Activated T-helper 1 cell treated with Interleukin-2 at 50 U/mL for 16 hours (primary cell): ENCODE data around the gene U2AF1L4.
A peak's percentile ranks its signal among the peaks of the same experiment; 100 is the strongest.
"Not testable (repeated sequence)": the region's sequence is repeated elsewhere in the genome, so short reads cannot be mapped to it uniquely, and the experiment has no call there.

Experiments used
- DNase-seq: peaks from one replicate; pipeline ENCODE4 v3.0.0-alpha.2; 2020; ENCODE audit warnings: low read depth

Gene U2AF1L4

DNA sequence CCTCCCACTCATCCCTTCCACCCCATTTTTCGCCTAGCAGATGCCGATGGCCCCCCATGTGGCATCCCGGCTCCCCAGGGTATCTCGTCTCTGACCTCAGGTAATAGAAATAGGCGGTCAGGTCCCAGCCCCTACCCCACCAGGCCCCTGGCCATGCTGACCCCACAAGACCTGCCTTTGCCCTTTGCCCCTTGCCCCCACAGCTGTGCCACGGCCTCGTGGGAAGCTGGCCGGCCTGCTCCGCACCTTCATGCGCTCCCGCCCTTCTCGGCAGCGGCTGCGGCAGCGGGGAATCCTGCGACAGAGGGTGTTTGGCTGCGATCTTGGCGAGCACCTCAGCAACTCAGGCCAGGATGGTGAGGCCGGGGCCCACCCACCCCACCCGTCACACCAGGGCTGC, 35.5 kb upstream of the U2AF1L4 start:
- DNase-seq = no peak

DNA sequence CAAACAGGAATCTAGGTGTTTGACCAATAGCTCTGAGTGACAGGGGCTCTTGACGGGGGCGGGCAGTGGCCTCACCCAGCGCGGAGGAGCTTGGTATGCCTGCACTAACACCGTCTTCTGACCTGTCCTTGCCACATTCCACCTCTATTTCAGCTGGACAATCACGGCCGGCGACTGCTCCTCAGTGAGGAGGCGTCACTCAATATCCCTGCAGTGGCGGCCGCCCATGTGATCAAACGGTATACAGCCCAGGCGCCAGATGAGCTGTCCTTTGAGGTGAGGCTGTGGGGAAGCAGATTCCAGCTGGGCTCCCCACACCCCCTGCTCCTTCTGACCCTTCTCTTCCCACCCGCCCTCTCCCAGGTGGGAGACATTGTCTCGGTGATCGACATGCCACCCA, 34.8 kb upstream of the U2AF1L4 start:
- DNase-seq = no peak

DNA sequence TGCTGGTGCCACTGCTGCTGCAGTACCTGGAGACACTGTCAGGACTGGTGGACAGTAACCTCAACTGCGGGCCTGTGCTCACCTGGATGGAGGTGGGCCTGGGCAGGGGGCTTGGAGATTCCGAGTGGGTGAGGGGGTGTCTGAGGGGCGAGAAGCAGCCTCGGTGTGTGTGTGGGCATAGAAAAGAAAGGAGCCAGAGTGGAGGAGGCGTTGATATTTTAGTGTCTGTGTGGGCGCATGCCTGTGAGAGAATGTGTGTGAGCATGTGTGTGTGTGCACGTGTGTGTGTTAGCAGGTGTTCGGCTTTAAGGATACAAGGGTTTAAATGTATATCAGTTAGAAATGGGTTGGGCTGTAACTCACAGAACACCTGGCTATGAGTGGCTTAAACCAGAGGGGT, 33.8 kb upstream of the U2AF1L4 start:
- no peak for DNase-seq

DNA sequence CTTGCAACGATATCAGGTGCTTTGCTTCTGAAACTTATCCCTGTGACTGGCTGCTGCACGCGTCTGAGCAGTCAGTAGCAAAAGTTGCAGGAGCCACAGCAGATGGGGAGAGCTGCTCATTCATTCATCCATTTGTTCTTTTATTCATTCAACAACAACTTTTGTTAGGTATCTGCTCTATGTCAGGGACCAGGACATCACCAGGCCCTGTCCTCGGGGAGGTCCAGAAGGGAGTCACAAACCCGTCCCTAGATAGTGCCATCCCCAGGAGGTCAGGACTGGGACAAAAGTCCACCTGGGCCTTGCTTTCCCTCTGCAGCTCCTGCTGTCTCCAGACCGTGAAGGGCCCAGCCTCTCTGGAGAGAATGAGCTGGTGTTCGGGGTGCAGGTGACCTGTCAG, 32.7 kb upstream of the U2AF1L4 start:
- DNase-seq = no peak

DNA sequence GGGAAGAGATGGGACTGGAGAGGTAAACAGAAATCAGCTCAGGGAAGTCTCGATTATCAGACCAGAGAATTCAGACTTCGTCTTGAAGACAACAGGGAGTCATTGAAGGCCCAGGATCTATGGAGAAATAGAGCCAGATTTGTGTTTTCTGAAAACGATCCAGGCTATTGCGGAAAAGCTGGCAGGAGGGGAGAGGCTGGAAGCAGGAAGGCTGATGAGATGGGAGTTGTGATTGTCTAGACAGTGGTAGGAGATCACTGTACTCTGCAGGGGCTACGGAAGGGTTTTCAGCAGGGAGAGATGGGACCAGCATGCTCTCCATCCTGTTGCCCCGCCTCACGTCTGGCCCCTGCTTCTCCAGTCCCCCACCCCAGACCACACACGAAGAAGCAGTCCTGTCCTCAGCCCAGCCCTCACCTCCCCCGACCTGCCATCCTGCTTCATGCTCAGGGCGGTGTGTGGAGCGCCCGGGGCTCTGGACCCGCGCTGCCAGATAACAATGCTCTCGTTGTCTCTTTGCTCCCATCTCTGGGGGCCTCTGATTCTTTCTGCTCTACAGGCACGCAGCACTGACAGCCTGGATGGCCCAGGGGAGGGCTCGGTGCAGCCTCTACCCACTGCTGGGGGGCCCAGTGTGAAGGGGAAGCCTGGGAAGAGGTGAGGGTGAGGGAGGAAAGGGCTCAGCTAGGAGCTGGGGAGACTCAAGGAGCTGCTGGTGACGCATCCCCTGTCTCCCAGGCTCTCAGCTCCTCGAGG, 32.0 kb upstream of the U2AF1L4 start:
- DNase-seq = no peak

DNA sequence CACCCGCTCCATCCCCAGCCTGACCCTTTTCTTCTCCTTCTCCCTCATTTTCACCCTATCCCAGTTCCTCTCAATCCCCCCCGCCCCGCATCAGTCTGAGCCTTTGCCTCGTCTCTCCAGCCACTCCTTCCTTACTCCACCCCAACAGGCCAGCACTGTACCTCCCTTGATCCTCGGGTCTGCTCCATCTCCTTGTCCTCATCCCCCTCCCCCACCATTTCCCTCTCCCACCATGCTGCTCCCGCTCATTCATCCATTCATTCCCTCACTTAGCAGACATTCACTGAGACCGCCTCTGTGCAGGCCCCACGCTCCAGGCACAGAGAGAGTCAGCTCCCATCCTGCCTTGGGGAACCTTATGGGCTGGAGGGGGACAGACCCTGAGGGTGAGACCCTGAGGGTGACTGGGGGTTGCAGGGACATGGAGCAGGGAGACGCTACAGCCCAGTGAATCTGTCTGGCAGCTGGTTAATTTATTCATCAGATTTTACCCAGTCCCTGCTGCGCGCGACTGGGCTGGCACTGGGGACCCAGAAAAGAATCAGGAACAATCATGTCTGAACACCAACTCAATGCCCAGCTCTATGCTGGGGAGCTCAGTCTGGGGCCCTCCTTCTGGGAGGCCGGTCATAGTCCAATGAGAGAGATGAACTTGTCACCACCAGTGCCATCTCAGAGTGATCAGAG, 31.0 kb upstream of the U2AF1L4 start:
- DNase-seq = no peak

DNA sequence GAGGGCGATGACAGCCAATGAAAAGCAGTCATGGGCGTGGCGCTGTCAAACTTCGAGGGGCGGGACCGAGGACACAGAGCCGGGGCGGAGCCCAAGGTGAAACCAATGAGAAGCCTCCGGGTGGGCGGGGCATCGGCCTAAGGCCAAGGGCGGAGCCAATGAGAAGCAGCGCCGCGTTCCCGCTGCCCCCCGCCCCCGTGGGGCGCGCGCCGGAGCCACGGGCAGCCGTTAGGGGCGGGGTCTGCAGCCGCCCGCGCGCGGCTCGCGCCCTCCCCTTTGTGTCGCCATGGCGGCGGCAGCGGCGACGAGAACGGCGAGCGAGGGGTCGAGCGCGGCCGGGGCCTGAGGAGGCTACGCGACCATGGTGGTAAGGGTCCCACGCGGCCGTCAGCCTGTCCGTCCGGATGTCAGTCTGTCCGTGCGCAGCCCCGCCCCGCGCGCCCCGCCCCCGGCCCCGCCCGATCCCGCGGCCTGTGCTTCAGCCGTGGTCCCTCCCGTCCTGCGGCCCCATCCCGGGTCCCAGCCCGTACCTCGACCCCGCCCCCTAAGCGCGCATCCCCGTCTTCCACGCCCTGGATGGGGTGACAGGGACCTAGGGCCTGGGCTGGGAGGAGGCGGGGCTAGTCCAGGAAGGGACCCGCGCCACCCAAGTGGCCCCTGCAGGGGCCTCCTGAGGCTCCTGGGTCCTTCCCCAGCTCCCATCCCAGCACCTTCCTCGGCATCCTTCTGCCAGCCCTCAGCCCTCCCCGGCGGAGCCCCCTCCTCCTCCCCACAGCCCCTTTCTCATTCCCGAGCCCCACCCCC, 30.3 kb upstream of the U2AF1L4 start, which contains the start of gene ARHGAP33:
Gene ARHGAP33 (plus strand): TSS at position 267 of the 804 bp plus-strand sequence. CDS start 95 bp downstream, at position 362.
- DNase-seq = peak; percentile 95

DNA sequence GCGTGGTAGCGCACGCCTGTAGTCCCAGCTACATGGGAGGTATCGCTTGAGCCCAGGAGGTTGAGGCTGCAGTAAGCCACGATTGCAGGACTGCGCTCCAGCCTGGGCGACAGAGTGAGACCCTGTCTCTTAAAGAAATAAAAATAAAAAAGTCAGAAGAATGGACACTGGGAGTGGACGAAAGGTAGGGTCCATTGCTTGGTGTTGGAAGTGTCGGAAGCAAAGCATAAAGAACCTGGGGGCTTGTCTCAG, 29.8 kb upstream of the U2AF1L4 start:
- no peak for DNase-seq

DNA sequence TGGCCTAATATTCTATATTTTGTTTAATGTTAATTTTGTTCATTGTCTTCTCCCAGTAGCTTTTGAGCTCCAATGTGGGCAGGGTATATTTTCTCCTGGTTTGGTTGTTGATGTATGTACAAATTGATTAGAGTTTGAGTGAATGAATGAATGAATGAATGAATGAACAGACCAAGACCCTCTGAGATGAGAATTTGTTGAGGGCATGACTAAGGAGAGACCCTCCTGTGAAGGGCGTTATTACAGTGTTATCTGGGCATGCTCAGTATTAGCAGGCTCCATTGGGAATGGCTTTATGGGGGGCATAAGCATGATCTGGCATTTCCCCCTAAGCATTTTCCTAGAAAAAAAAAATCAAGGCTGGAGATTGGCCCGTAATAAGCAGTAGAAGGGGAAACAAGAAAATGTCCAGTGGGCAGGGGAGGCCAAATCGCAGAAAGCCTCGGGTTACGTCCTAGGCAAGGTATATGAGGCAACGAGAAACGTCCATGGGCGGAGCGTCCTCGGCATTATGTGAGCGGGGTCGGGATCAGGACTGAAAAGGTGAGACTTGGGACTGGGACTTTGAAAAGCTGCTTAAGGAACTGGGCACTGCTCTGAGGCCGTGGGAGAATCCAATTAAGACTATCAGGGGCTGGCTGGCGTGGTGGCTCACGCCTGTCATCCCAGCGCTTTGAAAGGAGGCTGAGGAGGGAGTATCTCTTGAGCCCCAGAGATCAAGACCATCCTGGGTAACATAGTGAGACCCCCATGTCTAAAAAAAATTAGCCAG, 29.2 kb upstream of the U2AF1L4 start:
- no peak for DNase-seq

DNA sequence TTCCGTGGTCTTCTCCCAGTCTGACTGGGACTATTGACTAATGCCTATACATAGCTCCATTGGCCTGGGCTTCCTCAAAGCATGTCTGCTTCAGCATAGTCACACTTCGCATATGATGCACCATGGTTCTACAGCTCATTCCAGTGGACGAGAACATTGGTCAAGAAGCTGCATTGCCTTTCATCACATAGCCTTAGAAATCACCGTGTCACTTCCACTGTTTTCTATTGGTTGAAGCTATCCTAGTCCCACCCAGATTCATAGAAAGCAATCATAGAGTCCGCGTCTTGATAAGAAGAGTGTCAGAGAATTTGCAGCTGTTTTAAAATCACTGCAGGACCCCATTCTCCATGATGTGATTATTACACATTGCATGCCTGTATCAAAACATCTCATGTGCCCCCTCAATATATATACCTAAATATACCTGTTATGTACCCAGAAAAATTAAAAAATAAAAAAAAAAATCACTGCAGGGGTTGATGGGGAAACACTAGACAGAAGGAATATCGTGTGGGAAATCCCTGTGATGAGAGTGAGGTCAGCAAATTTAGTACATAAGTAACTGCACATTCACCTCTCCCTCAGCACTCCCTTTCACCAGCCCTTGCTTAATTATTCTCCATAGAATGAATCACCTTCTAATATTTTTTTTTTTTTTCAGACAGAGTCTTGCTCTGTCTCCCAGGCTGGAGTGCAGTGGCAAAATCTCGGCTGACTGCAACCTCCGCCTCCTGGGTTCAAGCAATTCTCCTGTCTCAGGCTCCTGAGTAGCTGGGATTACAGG, 28.0 kb upstream of the U2AF1L4 start:
- DNase-seq = no peak

DNA sequence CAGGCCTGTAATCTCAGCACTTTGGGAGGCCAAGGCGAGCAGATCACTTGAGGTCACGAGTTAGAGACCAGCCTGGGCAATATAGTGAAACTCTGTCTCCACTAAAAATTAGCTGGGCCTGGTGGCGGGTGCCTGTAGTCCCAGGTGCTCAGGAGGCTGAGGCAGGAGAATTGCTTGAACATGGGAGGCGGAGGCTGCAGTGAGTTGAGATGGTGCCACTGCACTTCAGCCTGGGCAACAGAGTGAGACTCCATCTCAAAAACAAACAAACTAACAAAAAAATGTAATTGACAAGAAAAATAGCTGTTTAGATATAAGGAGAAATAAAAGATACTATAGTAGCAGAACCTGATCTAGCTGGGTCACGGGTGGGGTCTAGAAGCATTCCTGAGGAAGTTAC, 27.1 kb upstream of the U2AF1L4 start:
- not testable (repeated sequence) for DNase-seq

DNA sequence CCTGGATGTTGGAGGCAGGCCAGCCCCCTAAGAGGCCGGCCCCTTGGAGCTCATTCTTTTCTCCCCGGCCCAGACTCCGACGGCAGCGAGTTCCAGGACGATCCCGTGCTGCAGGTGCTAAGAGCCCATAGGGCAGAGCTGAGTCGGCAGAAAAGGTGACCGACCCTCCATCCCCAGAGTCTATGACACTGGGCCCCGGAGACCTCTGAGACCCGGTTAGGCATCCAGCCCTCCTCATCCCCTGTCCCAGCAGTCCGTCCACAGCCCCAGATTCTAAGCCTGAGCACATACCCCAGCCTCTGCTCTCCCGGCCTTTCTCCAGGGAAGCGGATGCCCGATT, 22.8 kb upstream of the U2AF1L4 start:
- no peak for DNase-seq

DNA sequence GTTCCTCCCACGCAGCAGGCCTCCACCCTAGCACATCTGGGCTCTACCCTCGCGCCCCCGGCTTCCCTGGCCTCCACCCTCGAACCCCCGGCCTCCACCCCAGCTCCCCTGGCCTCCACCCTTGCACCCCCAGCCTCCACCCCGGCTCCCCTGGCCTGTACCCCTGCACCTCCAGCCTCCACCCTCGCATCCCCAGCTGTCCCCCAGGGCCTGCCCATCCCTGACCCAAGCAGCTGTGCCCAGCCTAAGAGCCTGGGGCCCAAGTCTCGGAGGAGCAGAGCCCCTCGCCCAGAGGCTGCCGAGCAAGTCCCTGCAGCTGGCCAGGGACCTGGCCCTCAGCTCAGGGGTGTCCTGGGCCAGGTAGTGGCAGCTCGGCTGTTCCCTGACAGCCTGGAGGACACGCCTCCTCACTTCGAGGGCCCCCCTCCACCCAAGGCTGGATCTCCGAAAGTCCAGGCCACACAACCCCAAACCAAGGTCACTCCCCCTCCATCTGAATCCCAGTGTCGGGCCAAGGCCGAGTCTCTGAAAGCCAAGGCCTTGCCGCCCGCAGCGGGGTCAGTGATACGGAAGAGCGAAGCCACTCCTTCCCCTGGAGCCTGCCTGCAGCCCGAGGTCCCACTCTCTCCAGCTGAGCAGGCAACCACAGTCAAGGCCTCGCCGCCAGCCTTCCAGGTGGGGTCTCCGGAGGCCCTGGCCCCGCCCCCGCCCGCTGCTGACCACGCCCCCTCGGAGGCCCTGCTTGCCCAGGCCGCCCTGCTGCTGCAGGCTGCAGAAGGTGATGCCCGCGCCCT, 22.3 kb upstream of the U2AF1L4 start:
- no peak for DNase-seq

DNA sequence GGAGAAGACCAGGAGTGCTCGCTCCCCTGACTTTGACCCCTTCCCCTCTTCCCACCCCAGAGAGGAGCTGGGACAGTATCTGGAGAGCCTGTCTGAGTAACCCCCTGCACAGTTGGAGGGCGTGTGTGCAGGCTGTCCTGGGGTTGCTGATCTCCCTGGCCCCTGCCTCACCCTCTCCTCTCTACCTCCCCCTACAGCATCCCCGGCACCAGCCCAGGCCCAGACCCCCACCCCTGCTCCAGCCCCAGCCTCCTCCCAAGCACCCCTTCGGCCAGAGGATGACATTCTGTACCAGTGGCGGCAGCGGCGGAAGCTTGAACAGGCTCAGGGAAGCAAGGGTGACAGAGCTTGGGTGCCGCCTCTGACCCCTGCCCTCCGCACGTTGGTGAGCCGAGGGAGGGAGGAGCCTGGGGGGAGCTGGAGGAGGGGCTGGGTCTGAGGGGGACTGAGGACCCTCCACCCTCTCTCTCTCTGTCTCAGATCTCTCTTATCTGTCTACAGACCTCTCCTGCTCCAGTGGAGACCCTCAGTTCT, 21.4 kb upstream of the U2AF1L4 start:
- DNase-seq = no peak

DNA sequence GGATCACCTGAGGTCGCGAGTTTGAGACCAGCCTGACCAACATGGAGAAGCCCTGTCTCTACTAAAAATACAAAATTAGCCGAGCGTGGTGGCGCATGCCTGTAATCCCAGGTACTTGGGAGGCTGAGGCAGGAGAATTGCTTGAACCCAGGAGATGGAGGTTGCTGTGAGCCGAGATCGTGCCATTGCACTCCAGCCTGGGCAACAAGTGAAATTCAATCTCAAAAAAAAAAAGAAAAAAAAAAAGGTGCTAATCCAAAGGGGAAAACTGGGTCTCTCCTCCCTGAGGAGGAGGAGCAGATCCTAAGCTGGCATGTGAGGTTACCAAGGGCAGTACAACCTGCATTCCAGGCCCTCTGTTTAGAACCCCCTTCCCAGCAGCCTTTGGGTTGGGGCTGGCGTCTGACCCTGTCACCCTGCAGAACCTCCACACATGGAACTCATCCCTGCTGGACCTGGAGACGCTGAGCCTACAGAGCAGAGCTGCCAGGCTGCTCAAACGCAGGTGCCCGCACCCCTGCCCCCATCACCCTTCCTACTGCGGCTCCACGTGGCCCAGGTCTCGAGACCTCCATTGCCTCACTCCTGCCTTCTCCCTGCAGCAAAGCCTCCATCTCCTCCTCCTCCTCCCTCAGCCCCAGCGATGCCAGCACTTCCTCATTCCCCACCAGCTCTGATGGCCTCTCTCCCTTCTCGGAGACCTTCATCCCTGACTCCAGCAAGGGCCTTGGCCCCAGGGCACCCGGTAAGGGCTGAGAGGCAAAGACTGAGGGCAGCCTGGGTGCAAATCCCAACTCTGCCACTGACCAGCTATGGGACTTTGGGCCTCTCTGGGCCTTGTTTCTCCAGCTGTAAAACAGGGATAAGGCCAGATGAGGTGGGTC, 19.5 kb upstream of the U2AF1L4 start:
- no peak for DNase-seq

DNA sequence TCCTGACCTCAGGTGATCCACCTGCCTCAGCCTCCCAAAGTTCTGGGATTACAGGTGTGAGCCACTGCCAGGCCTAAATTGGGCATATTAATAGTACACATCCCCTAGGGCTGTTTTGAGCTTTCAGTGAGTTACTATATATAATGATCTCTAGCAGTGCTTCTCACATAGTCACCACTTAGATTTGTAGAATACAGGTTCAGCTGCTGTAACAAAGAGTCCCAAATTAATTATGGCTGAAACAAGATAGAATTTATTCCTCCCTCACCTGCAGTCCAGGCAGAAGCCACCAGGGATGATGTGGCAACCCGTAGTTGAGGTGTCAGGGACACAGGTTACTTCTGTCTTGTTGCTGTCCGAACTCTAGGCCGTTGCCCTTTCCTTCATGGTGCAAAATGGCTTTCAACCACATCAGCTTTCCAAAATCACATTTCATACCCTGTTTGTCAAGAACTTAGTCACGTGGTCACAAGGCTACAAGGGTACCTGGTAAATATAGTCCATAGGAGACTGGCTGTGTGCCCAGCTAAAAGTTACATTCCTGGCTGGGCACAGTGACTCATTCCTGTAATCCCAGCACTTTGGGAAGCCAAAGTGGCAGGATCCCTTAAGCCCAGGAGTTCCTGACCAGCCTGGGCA, 15.6 kb upstream of the U2AF1L4 start:
- DNase-seq = no peak

DNA sequence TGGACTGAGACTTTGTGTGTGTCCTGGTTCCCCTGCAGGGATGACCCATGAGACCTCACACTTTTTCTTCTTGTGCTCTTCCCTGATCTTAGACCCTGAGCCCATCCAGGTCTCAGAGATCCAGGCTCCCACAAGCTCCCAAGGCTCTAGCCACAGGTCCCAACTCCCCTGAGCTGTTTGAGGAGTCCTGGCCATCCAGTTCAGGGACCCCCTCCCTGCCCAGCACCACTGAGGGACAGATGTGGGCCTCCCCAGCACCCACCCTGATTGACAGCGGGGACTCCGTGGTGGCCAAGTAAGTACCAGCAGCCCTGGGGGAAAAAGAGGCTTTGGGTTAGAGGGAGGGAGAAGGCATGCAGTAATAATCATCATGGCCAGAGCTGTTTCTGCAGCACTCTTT, 14.5 kb upstream of the U2AF1L4 start:
- no peak for DNase-seq

DNA sequence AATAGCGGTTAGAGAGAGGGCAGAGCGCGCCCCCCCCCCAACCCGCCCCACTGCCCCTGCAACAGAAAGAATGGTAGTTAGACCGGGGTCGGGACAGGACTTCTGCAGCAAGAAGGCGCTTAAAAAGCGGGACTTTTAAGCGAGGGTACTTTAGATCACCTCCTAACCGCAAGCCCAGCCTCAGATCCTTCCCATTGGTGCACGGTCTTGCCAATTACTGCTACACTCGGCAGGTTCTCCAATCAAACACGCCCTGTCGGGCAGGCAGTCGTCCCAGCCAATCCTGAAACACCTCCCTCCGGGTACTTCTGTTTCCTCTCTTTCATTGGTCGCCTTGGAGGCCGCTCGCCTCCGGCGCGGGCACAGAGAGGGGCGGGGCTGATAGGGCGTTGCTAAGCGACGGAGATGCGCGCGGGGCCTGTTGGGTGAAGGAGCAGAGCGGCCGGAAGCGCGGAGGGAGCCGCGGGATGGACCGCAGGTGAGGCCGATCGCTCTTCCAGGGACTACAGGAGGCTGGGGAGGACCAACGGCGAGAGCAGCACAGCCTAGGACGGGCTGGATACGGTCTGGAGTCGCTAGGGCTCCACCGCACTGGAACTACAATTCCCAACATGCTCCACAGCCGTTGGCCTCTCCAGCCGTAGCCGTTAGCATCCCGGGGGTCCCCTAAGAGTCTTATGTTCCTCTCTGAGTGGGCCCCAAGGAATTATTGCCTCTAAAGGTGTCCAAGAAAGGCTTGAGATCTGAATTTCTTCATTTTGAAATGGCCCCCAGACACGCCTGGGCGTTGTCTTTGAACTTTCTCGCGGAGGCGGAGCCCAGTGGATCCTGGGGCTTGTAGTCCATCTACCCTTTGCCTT, 12.8 kb upstream of the U2AF1L4 start, which contains the start of gene PROSER3:
Gene PROSER3 (plus strand): TSS at position 428 of the 860 bp plus-strand sequence. CDS start 40 bp downstream, at position 468.
- peak; percentile 98 for DNase-seq
